ENCODE results near the gene TLX3.

GRCh38 chr5:171306166-171306565, 2.9 kb upstream of the TLX3 start:
- TF ChIP-seq FOSL1 (IDR thresholded peaks at IDR 0.05; ENCODE audit: insufficient read depth, low read depth, low read length) (no peak), CTCF (IDR thresholded peaks at IDR 0.05; ENCODE audit: control extremely low read depth in 1 of 3, insufficient read depth in 1 of 3, low read depth in 1 of 3, low read length in 3 of 3) (no peak), JUND (IDR thresholded peaks at IDR 0.05; ENCODE audit: low read length) (no peak), POLR2AphosphoS5 (IDR thresholded peaks at IDR 0.05; ENCODE audit: low read depth, low read length) (no peak), EP300 (IDR thresholded peaks at IDR 0.05; ENCODE audit: borderline replicate concordance in 1 of 2, low read depth in 2 of 2, low read length in 2 of 2) (no peak), POLR2A (IDR thresholded peaks at IDR 0.05; ENCODE audit: control extremely low read depth in 1 of 2, low read depth in 2 of 2, low read length in 2 of 2) (no peak), ZNF274 (IDR thresholded peaks at IDR 0.05; ENCODE audit: borderline replicate concordance, extremely low read depth, low read length) (no peak), BRCA1 (IDR thresholded peaks at IDR 0.05; ENCODE audit: low read depth, low read length) (no peak), E2F6 (IDR thresholded peaks at IDR 0.05) (no peak), USF2 (IDR thresholded peaks at IDR 0.05; ENCODE audit: low read length) (no peak), TAF1 (IDR thresholded peaks at IDR 0.05; ENCODE audit: low read depth, low read length) (no peak), CHD7 (IDR thresholded peaks at IDR 0.05; ENCODE audit: insufficient replicate concordance, low read length) (no peak), JUN (IDR thresholded peaks at IDR 0.05; ENCODE audit: low read depth, low read length) (no peak), SP1 (IDR thresholded peaks at IDR 0.05; ENCODE audit: low read depth, low read length) (no peak)

All from H1 (cell line).